ENCODE measurements around the gene CARD10. TPM values are rescaled to one million over a fixed set of nuclear protein-coding genes. Genes with fewer than 3 reads are reported as not detected.

Gene CARD10
- total and polyA plus RNA-seq, 2 of the 8 experiments (the other 6 are each of a cell fraction or from before 2014, with no cell fraction given), result 13.5 to 14.4 TPM

GRCh38 chr22:37457093-37457893 is 61.9 kb downstream of the CARD10 start (continued):
- TF ChIP-seq POLR2A (IDR thresholded peaks at IDR 0.05; ENCODE audit: control extremely low read depth in 1 of 2, low read depth in 2 of 2, low read length in 2 of 2) (no peak), CREB1 (IDR thresholded peaks at IDR 0.05) (peak; percentile 45), TEAD4 (IDR thresholded peaks at IDR 0.05; ENCODE audit: low read depth, low read length) (0 out of 2 replicates have a peak, but pooled peaks have one; percentile 25)
